Activated CD8-positive, alpha-beta memory T cell treated with anti-CD3 and anti-CD28 coated beads for 48 hours (primary cell): ENCODE measurements around the gene PAWR.
"Not testable (repeated sequence)": the region's sequence is repeated elsewhere in the genome, so short reads cannot be mapped to it uniquely, and the experiment has no call there.

Experiments
- DNase-seq, 3 experiments: peaks; one replicate each; pipeline ENCODE4 v3.0.0-alpha.2; 2020; ENCODE audit warnings: low read depth in 2 of 3, low spot score in 2 of 3

Gene PAWR

DNA sequence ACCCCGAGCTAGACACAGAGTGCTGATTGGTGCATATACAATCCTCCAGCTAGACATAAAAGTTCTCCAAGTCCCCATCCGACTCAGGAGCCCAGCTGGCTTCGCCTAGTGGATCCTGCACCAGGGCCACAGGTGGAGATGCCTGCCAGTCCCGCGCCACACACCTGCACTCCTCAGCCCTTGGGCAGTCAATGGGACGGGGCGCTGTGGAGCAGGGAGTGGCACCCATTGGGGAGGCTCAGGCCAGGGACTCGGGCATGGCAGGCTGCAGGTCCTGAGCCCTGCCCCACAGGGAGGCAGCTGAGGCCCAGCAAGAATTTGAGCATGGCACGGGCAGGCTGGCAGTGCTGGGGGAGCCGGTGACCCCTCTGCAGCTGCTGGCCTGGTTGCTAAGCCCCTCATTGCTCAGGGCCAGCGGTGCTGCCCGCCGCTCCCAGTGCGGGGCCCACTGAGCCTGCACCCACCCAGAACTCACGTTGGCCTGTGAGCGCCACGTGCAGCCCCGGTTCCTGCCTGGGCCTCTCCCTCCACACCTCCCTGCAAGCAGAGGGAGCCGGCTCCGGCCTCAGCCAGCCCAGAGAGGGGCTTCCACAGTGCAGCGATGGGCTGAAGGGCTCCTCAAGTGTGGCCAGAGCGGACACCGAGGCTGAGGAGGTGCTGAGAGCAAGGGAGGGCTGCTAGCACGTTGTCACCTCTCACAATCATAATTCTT lies 136.7 kb downstream of the PAWR start:
- DNase-seq, result no peak

DNA sequence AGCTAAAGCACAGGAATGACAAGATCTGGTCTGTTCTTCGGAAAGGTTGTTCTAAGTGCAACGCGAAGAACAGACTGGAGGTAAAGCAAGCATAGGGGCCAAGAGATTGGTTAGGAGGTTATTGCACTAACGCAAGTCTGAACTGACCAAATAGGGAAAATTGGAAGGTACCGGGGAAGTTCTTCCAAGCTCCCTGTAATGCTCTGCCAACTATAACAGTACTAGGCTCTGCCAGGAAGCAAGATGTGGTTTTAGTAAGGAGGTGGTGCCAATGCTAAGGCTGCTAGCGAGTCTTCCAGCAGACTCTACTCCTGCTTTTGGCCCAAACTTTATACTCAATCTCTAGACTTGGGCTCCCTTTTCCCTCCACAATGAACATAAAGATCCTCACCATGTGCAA lies 138.6 kb downstream of the PAWR start:
- DNase-seq, result no peak

DNA sequence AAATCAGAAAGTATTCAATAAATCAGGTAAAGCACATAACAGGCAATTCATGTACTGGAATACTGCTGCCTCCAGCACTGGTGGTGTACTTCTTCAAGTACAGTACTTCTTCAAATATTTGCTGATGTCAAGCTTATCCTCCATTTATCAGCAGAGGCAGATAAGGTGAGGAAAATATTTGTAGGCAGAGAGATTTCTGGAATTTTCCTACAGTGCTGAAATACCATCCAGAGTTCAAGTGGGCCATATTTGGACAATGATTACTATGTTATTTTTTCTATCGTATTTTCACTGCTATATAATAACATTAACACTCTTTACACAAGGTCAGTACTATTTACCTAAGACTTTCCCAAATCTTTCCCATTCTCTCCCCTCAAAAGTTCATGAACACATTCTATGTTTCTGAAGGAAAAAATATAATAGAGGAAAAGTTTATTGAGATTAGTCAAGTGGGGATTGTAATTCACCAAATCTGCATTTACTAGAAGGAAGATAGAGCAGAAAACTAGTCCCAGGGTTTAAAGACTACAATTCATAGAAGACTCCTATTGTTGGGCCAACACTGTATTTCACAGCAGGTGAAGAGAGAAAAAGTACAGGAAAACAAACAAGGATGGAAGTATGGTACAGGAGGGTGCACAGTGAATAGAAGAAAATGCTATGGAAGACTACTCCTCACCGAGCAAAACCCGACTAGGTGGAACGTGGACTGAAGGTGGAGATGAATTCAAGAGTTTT lies 141.1 kb downstream of the PAWR start:
- no peak for DNase-seq

DNA sequence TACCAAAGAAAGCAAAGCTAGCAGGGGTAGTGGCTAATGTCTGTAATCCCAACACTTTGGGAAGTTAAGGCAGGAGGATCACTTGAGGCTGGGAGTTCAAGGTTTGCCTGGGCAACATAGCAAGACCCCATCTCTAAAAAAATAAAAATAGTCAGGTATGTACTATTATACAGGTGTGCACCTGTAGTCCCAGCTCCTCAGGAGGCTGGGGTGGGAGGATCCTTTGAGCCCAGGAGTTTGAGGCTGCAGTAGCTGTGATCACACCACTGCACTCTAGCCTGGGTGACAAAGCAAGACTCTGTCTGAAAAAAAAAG lies 142.2 kb downstream of the PAWR start:
- DNase-seq, result no peak

DNA sequence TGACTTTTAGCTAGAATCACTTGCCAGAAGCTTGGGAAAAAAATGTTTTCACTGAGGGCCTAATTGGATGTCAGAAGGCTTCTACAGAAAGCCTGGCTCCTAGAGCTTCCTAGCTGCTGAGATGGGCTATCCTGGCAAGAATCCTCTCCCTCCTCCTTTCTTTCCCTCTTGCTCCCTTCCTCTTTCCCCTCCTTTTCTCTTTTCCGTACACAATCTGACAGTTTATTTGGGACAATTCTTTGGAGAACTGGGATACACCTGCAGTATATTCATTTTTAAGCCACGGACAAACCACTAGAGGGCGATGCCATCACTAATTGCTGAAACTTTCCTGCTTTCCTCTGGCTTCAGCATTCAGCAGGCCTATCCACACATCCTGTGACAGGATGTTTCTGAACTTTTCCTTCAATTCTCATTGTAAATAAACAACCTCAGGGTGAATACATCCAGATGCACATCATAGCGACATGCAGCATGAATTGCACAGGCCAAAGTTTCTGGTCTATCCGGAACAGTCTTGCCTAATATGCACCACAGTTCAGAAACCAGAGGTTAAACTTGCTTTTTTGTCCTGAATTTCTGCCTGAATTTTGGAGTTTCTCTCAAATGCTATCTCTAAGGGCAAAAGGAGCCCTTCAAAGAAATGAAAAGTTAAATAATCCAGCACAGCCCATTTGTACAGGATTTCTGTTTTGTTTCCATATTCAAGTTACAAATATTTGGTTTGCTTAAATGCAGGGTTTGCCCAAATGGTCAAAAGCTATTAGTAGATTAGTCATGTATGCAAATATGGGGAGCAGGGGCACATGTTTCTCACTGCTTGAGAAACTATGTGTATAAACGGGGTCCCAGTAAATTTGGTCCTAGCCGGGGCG lies 142.8 kb downstream of the PAWR start:
- DNase-seq, result no peak

DNA sequence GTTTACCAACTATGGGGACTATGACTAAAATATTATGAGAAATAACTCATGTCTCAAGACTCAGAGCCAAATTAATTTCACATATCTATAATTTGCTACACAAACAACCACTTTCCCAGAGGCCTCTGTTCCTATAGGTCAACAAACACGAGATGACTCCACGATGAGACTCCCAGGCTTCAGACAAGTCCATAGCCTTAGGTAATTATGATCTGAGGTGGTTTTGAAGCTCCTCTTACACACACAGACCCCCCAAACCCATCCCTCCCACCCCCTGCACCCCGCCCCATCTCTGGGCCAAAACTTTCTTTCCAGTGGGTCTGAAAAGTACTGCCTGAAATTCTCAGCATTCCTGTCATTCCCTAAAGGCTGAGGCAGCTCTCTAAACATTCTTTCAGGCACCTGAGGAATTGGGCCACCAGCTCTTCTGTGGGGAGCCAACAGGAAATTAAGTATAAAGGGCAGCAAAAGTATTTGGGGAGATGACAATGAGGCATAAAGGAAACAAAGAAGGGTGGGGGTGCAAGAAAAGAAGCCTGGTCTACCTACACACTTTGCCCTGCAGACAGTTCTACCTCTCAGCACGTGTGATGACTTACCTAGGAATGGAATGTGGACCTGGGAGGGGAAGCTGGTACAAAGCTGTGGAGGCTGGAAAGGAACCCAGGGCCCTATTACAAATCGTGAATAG lies 143.6 kb downstream of the PAWR start:
- no peak for DNase-seq

DNA sequence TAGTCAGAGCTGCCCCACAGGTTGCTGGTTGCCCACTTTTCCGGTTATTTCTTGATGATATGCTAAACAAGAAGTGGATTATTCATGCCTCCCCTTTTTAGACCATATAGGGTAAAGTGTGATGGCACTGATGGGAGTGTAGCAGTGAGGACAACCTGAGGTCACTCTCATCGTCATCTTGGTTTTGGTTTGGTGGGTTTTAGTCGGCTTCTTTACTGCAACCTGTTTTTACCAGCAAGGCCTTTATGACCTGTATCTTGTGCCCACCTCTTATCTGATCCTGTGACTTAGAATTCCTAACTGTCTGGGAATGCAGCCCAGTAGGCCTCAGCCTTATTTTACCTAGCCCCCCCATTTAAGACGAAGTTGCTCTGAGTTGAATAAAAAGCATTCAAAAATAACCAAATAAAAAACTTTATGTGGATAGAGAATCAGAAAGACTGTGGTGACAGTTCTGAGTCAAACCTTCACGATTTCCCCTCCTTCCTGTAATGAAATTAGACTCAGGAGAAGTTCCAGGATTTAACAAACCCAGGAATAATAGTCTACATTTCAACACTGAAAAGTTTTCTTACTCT lies 144.2 kb downstream of the PAWR start:
- no peak for DNase-seq

DNA sequence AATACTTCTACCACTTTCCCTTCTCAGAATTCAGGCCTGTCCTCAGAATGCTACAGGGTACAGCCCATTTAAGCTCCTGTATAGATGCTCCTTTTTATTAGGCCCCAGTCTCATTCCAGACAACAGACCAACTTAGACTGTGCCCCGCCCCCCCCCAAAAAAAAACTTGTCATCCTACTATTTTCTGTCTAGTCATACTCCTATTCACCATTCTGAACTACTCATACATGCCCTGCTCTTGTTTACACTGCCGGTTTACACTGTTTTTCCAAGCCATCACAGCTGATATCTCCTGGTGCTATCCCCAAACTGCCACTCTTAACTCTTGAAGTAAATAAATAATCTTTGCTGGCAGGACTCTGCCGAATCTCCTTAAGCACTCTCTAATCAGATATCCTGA lies 146.3 kb downstream of the PAWR start:
- not testable (repeated sequence) for DNase-seq

DNA sequence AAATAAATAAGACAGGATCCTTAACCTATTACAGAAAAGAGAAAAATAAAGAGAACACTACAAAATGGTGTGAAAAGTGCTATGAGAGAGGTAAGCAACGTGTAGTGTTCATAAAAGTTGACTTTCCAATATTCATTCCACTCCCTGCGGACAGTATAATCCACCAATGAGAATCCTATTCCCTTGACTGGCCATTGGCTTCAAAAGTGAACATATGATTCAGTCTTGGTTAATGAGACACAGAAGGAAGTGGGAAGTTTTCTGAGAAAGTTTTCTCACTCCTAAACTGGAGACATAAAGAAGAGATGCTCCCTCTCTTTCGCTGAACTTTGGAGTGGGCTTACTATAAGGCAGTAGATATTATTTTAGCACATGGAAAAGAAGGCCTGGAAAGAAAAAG lies 153.1 kb downstream of the PAWR start:
- no peak for DNase-seq

DNA sequence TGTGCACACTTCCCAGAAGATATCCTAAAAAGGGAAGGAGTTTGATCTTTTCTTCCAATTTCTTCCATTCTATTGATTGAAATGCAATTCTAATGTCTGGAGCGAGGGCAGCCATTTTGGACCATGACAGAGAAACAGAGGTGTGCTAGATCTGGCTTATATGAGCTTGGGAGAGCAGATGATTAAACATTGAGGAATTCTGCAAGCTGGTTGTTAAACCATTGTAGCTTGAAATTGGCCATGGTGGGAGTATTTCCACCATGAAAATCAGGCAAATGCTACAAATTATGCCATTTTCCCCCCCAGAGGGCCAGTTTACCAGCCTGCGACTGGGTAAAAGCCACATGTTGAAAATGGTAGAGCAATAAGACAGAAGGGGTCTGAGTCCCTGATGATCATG lies 155.0 kb downstream of the PAWR start:
- DNase-seq, result no peak
